IPS-20b (cell line): ENCODE measurements around the gene PLA2G6.
"Not testable (repeated sequence)": the region's sequence is repeated elsewhere in the genome, so short reads cannot be mapped to it uniquely, and the experiment has no call there.

Experiments
- H3K27ac ChIP-seq: one replicate; pipeline ENCODE4 v1.5.1; 2013; ENCODE audit warnings: low read length
- H3K27me3 ChIP-seq: 2 replicates; pipeline ENCODE4 v1.6.1; 2013; ENCODE audit warnings: mild to moderate bottlenecking, low read length, inconsistent platforms; ENCODE audit not compliant: insufficient read depth
- H3K36me3 ChIP-seq: 2 replicates; pipeline ENCODE4 v1.6.1; 2013; ENCODE audit warnings: low read depth, mild to moderate bottlenecking, inconsistent platforms, low read length, moderate library complexity; ENCODE audit not compliant: insufficient read depth
- H3K4me1 ChIP-seq: 2 replicates; pipeline ENCODE4 v1.6.1; 2013; ENCODE audit warnings: mild to moderate bottlenecking, control low read depth, inconsistent platforms, low read length, moderate library complexity; ENCODE audit not compliant: insufficient read depth
- H3K4me3 ChIP-seq: 2 replicates; pipeline ENCODE4 v1.5.1; 2013; ENCODE audit warnings: mild to moderate bottlenecking, low read length, inconsistent platforms
- H3K9ac ChIP-seq: 2 replicates; pipeline ENCODE4 v1.6.1; 2013; ENCODE audit warnings: low read depth, mild to moderate bottlenecking, inconsistent platforms, low read length, moderate library complexity
- H3K9me3 ChIP-seq: 2 replicates; pipeline ENCODE4 v1.6.1; 2013; ENCODE audit warnings: mild to moderate bottlenecking, low read depth, low read length, inconsistent platforms; ENCODE audit not compliant: insufficient read depth

PLA2G6 gene

GRCh38 chr22:38169116-38169515, 12.5 kb downstream of the PLA2G6 start:
- H3K4me1 ChIP-seq = no peaks in the 10 kb centered on the region
- no peaks in the 10 kb centered on the region for H3K27me3 ChIP-seq
- no peak overlapping the region for H3K27ac ChIP-seq
- H3K9ac ChIP-seq = no peak overlapping the region
- no peak overlapping the region for H3K4me3 ChIP-seq
- no peaks in the 10 kb centered on the region for H3K9me3 ChIP-seq
- no peaks in the 10 kb centered on the region for H3K36me3 ChIP-seq

- Histone ChIP-seq H3K27me3 (no peaks in the 10 kb centered on the region), H3K9me3 (no peaks in the 10 kb centered on the region), H3K4me1 (no peaks in the 10 kb centered on the region), H3K36me3 (no peaks in the 10 kb centered on the region), H3K4me3 (no peak overlapping the region), H3K9ac (no peak overlapping the region), H3K27ac (no peak overlapping the region)
These were observed 13.6 kb downstream of the PLA2G6 start for GRCh38 chr22:38167988-38168407.

GRCh38 chr22:38165922-38166593, 15.6 kb downstream of the PLA2G6 start:
- Histone ChIP-seq H3K9me3 (no peaks in the 10 kb centered on the region), H3K36me3 (no peaks in the 10 kb centered on the region), H3K27ac (no peak overlapping the region), H3K27me3 (no peaks in the 10 kb centered on the region), H3K4me1 (no peaks in the 10 kb centered on the region), H3K4me3 (no peak overlapping the region), H3K9ac (no peak overlapping the region)

GRCh38 chr22:38164551-38164918, 17.1 kb downstream of the PLA2G6 start:
- H3K9me3 ChIP-seq = no peaks in the 10 kb centered on the region
- H3K36me3 ChIP-seq = no peaks in the 10 kb centered on the region
- no peak overlapping the region for H3K27ac ChIP-seq
- no peaks in the 10 kb centered on the region for H3K4me1 ChIP-seq
- no peak overlapping the region for H3K4me3 ChIP-seq
- H3K27me3 ChIP-seq = no peaks in the 10 kb centered on the region
- H3K9ac ChIP-seq = no peak overlapping the region

- H3K27ac ChIP-seq = no peak overlapping the region
- no peak overlapping the region for H3K4me3 ChIP-seq
- no peaks in the 10 kb centered on the region for H3K27me3 ChIP-seq
- H3K9me3 ChIP-seq = no peaks in the 10 kb centered on the region
- H3K36me3 ChIP-seq = no peaks in the 10 kb centered on the region
- no peak overlapping the region for H3K9ac ChIP-seq
- H3K4me1 ChIP-seq = no peaks in the 10 kb centered on the region
These were observed 17.6 kb downstream of the PLA2G6 start for GRCh38 chr22:38163844-38164550.

GRCh38 chr22:38162881-38163843, 18.5 kb downstream of the PLA2G6 start:
- H3K9ac ChIP-seq = no peak overlapping the region
- H3K9me3 ChIP-seq = no peaks in the 10 kb centered on the region
- no peaks in the 10 kb centered on the region for H3K36me3 ChIP-seq
- H3K4me3 ChIP-seq = no peak overlapping the region
- H3K27ac ChIP-seq = no peak overlapping the region
- no peaks in the 10 kb centered on the region for H3K27me3 ChIP-seq
- no peaks in the 10 kb centered on the region for H3K4me1 ChIP-seq

GRCh38 chr22:38155703-38156102, 25.9 kb downstream of the PLA2G6 start:
- H3K9me3 ChIP-seq = no peaks in the 10 kb centered on the region
- H3K27ac ChIP-seq = no peak overlapping the region
- no peaks in the 10 kb centered on the region for H3K36me3 ChIP-seq
- H3K4me1 ChIP-seq = no peaks in the 10 kb centered on the region
- no peak overlapping the region for H3K9ac ChIP-seq
- no peaks in the 10 kb centered on the region for H3K27me3 ChIP-seq
- no peak overlapping the region for H3K4me3 ChIP-seq

GRCh38 chr22:38154563-38154915, 27.1 kb downstream of the PLA2G6 start:
- not testable (repeated sequence) for H3K4me1 ChIP-seq, H3K4me3 ChIP-seq, H3K27ac ChIP-seq, H3K27me3 ChIP-seq, H3K36me3 ChIP-seq, H3K9me3 ChIP-seq, H3K9ac ChIP-seq

- Histone ChIP-seq H3K27me3 (no peaks in the 10 kb centered on the region), H3K4me1 (no peaks in the 10 kb centered on the region), H3K36me3 (no peaks in the 10 kb centered on the region), H3K27ac (no peak overlapping the region), H3K9me3 (no peaks in the 10 kb centered on the region), H3K4me3 (no peak overlapping the region), H3K9ac (no peak overlapping the region)
These were observed 27.6 kb downstream of the PLA2G6 start for GRCh38 chr22:38153821-38154562.

GRCh38 chr22:38151126-38151500, 30.5 kb downstream of the PLA2G6 start:
- Histone ChIP-seq H3K9ac (no peak overlapping the region), H3K4me1 (0 out of 2 replicates have a peak, but pooled peaks cover 2% of the 10 kb centered on the region), H3K27ac (no peak overlapping the region), H3K4me3 (no peak overlapping the region), H3K27me3 (no peaks in the 10 kb centered on the region), H3K9me3 (no peaks in the 10 kb centered on the region), H3K36me3 (no peaks in the 10 kb centered on the region)

- Histone ChIP-seq H3K27ac (no peak overlapping the region), H3K36me3 (no peaks in the 10 kb centered on the region), H3K9ac (no peak overlapping the region), H3K27me3 (no peaks in the 10 kb centered on the region), H3K4me3 (no peak overlapping the region), H3K4me1 (0 out of 2 replicates have a peak, but pooled peaks cover 2% of the 10 kb centered on the region), H3K9me3 (no peaks in the 10 kb centered on the region)
These were observed 33.4 kb downstream of the PLA2G6 start for GRCh38 chr22:38148245-38148644.
